ENCODE measurements around the gene CELF2. TPM values are rescaled to one million over a fixed set of nuclear protein-coding genes. Genes with fewer than 3 reads are reported as not detected.

CELF2 gene
- total RNA-seq (2021) (not detected in 2 replicates), Bru-seq, nascent RNA (percentile 0 among the genes with signal in this experiment), BruChase-seq, experiment 1, labeled RNA remaining after a 2-hour chase (percentile 1 among the genes with signal in this experiment), BruChase-seq, experiment 2, labeled RNA remaining after a 6-hour chase (percentile 1 among the genes with signal in this experiment)
- long read RNA-seq = 0 reads

- intact Hi-C loops (cut with micrococcal nuclease; ENCODE audit: unreplicated experiment) = no loop called here
- BruUV-seq (replicated peaks) = no TSS peak
- H3K4me3 ChIP-seq (ENCODE audit: low read depth, low read length, poor library complexity, severe bottlenecking) = no peak within 1 kb of the TSS
- ChIA-PET POLR2A (ENCODE audit: low non-redundant PET) (no interaction called here), CTCF (no interaction called here)
- H3K27ac ChIP-seq (ENCODE audit: low read depth, low read length, poor library complexity, severe bottlenecking) = no peak within 1 kb of the TSS
- TF ChIP-seq EZH2 (IDR thresholded peaks at IDR 0.05; ENCODE audit: borderline replicate concordance, low read depth, low read length, poor library complexity, severe bottlenecking) = no peak
- TF ChIP-seq, protein P1, sequence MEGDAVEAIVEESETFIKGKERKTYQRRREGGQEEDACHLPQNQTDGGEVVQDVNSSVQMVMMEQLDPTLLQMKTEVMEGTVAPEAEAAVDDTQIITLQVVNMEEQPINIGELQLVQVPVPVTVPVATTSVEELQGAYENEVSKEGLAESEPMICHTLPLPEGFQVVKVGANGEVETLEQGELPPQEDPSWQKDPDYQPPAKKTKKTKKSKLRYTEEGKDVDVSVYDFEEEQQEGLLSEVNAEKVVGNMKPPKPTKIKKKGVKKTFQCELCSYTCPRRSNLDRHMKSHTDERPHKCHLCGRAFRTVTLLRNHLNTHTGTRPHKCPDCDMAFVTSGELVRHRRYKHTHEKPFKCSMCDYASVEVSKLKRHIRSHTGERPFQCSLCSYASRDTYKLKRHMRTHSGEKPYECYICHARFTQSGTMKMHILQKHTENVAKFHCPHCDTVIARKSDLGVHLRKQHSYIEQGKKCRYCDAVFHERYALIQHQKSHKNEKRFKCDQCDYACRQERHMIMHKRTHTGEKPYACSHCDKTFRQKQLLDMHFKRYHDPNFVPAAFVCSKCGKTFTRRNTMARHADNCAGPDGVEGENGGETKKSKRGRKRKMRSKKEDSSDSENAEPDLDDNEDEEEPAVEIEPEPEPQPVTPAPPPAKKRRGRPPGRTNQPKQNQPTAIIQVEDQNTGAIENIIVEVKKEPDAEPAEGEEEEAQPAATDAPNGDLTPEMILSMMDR (conservative IDR thresholded peaks at IDR 0.05; ENCODE audit: low read depth, low read length) = no peak
- DNase-seq (ENCODE audit: low spot score) = no peak
- peaks cover 98% of the 10 kb centered on the region for H3K27me3 ChIP-seq (replicated peaks; ENCODE audit: insufficient read depth, low read depth, low read length, poor library complexity)
- H3K4me1 ChIP-seq (ENCODE audit: insufficient read depth, low read length, poor library complexity, severe bottlenecking) = no peaks in the 10 kb centered on the region
- no peaks in the 10 kb centered on the region for H3K36me3 ChIP-seq (ENCODE audit: insufficient read depth, low read length, poor library complexity, severe bottlenecking)
- no peaks in the 10 kb centered on the region for H3K9me3 ChIP-seq (ENCODE audit: low read depth, low read length, poor library complexity, severe bottlenecking)
These were observed at the start of gene CELF2 for GRCh38 chr10:11017570-11018431. Gene CELF2 (plus strand): TSS chr10:11017872. CDS start chr10:11018090, 218 bp downstream.

- ChIA-PET POLR2A (ENCODE audit: low non-redundant PET) (no interaction called here), CTCF (no interaction called here)
- no peaks in the 10 kb centered on the region for H3K36me3 ChIP-seq (ENCODE audit: insufficient read depth, low read length, poor library complexity, severe bottlenecking)
- H3K9me3 ChIP-seq (ENCODE audit: low read depth, low read length, poor library complexity, severe bottlenecking) = no peaks in the 10 kb centered on the region
- BruUV-seq (replicated peaks) = no TSS peak
- no peak overlapping the region for H3K4me3 ChIP-seq (ENCODE audit: low read depth, low read length, poor library complexity, severe bottlenecking)
- H3K27me3 ChIP-seq (replicated peaks; ENCODE audit: insufficient read depth, low read depth, low read length, poor library complexity) = peaks cover 37% of the 10 kb centered on the region
- intact Hi-C loops (cut with micrococcal nuclease; ENCODE audit: unreplicated experiment) = no loop called here
- H3K27ac ChIP-seq (ENCODE audit: low read depth, low read length, poor library complexity, severe bottlenecking) = no peak overlapping the region
- no peaks in the 10 kb centered on the region for H3K4me1 ChIP-seq (ENCODE audit: insufficient read depth, low read length, poor library complexity, severe bottlenecking)
- no peak for DNase-seq (ENCODE audit: low spot score)
- TF ChIP-seq, protein P1 (conservative IDR thresholded peaks at IDR 0.05; ENCODE audit: low read depth, low read length) = no peak
- TF ChIP-seq EZH2 (IDR thresholded peaks at IDR 0.05; ENCODE audit: borderline replicate concordance, low read depth, low read length, poor library complexity, severe bottlenecking) = no peak
These were observed 49.4 kb upstream of the CELF2 start for GRCh38 chr10:10968257-10968588.

GRCh38 chr10:10973310-10973709, 44.4 kb upstream of the CELF2 start:
- H3K9me3 ChIP-seq (ENCODE audit: low read depth, low read length, poor library complexity, severe bottlenecking) = no peaks in the 10 kb centered on the region
- peaks cover 21% of the 10 kb centered on the region for H3K27me3 ChIP-seq (replicated peaks; ENCODE audit: insufficient read depth, low read depth, low read length, poor library complexity)
- no peaks in the 10 kb centered on the region for H3K4me1 ChIP-seq (ENCODE audit: insufficient read depth, low read length, poor library complexity, severe bottlenecking)
- intact Hi-C loops (cut with micrococcal nuclease; ENCODE audit: unreplicated experiment) = no loop called here
- no peak overlapping the region for H3K4me3 ChIP-seq (ENCODE audit: low read depth, low read length, poor library complexity, severe bottlenecking)
- POLR2A ChIA-PET (ENCODE audit: low non-redundant PET) = no interaction called here
- H3K36me3 ChIP-seq (ENCODE audit: insufficient read depth, low read length, poor library complexity, severe bottlenecking) = no peaks in the 10 kb centered on the region
- H3K27ac ChIP-seq (ENCODE audit: low read depth, low read length, poor library complexity, severe bottlenecking) = no peak overlapping the region
- BruUV-seq (replicated peaks) = no TSS peak
- CTCF ChIA-PET = no interaction called here
- no peak for DNase-seq (ENCODE audit: low spot score)
- TF ChIP-seq, protein P1 (conservative IDR thresholded peaks at IDR 0.05; ENCODE audit: low read depth, low read length) = no peak
- no peak for TF ChIP-seq EZH2 (IDR thresholded peaks at IDR 0.05; ENCODE audit: borderline replicate concordance, low read depth, low read length, poor library complexity, severe bottlenecking)
